HCT116 (cell line): ENCODE results near the gene MAML2. TPM values are rescaled to one million over a fixed set of nuclear protein-coding genes. Genes with fewer than 3 reads are reported as not detected.

ENCODE experiments used
- ATAC-seq: fragments of 200-7000 bp; cut with Tn5 transposase; 2 replicates; pipeline ENCODE4 v1.9.1; 2020; ENCODE audit warnings: mild to moderate bottlenecking, moderate library complexity
- BruUV-seq: library from RNA; stranded (reverse); fragments of 400-500 nt; replicated peaks from 2 replicates; lab custom pipeline; 2021; lab: Mats Ljungman, UMichigan
- CTCF ChIA-PET: fragments of 300-600 bp; sonication (Branson Sonifier 250); formaldehyde crosslinking; loops from one replicate; lab custom pipeline; 2021; ENCODE audit warnings: antibody characterized with exemption; lab: Charles Lee
- POLR2A ChIA-PET: fragments of 300-600, 350-600 bp; sonication (Branson Sonifier 250); formaldehyde crosslinking; loops from one replicate; lab custom pipeline; 2021; ENCODE audit warnings: antibody characterized with exemption; lab: Charles Lee
- RAD21 ChIA-PET, 2 experiments: fragments of 300-600 bp; sonication (Branson Sonifier 250); formaldehyde crosslinking; loops; one replicate each; lab custom pipeline; 2023; ENCODE audit warnings: low total read pairs in 2 of 2; ENCODE audit not compliant: uncharacterized antibody in 2 of 2, unreplicated experiment in 2 of 2, low non-redundant PET in 1 of 2; lab: Charles Lee
- DNase-seq: peaks from one replicate; pipeline ENCODE4 v3.0.0-alpha.2; 2010; ENCODE audit warnings: low read depth, low spot score
- H2AFZ ChIP-seq: fragments of 200-600 bp; shearing (Covaris generic), sonication (generic); 2 replicates; pipeline ENCODE4 v1.6.1; 2017; ENCODE audit warnings: low read depth, mixed run types, mixed read lengths, antibody characterized with exemption, low read length; ENCODE audit not compliant: poor library complexity, severe bottlenecking
- H3K27ac ChIP-seq: 2 replicates; pipeline ENCODE4 v1.5.1; 2012; ENCODE audit warnings: low read depth, low read length
- H3K27me3 ChIP-seq: fragments of 200-600 bp; sonication (generic); 2 replicates; pipeline ENCODE4 v1.6.1; 2016; ENCODE audit warnings: mixed run types, low read length, mixed read lengths; ENCODE audit not compliant: insufficient read depth
- H3K36me3 ChIP-seq, 2 experiments: fragments of 200-500 bp in 1 of 2; fragments of 200-600 bp in 1 of 2; sonication (Bioruptor generic) in 1 of 2; sonication (generic) in 1 of 2; 2 replicates each; pipeline versions ENCODE4 v1.5.1 to v1.6.1; 2014 to 2016; ENCODE audit warnings: low read length in 2 of 2, inconsistent platforms in 1 of 2, mixed read lengths in 1 of 2, mixed run types in 1 of 2; ENCODE audit not compliant: insufficient read depth in 2 of 2, control insufficient read depth in 1 of 2
- H3K4me1 ChIP-seq, 2 experiments: fragments of 200-600 bp in 1 of 2; sonication (generic) in 1 of 2; 2 replicates each; pipeline versions ENCODE4 v1.5.1 to v1.6.1; 2012 to 2017; ENCODE audit warnings: low read length in 2 of 2, inconsistent platforms in 1 of 2, mild to moderate bottlenecking in 1 of 2, mixed read lengths in 1 of 2, mixed run types in 1 of 2, moderate library complexity in 1 of 2; ENCODE audit not compliant: insufficient read depth in 2 of 2, control insufficient read depth in 1 of 2
- H3K4me2 ChIP-seq: fragments of 200-600 bp; sonication (generic); 2 replicates; pipeline ENCODE4 v1.6.1; 2017; ENCODE audit warnings: mixed run types, low read length, mixed read lengths
- H3K4me3 ChIP-seq, 2 experiments: fragments of 200-600 bp in 1 of 2; sonication (generic) in 1 of 2; replicated peaks in 1 of 2; 2 replicates each; pipeline ENCODE4 v1.5.1; 2011 to 2016; ENCODE audit warnings: low read length in 2 of 2, control low read depth in 1 of 2, low read depth in 1 of 2, mild to moderate bottlenecking in 1 of 2, mixed read lengths in 1 of 2, mixed run types in 1 of 2
- H3K79me2 ChIP-seq: fragments of 200-600 bp; sonication (generic); 2 replicates; pipeline ENCODE4 v1.6.1; 2017; ENCODE audit warnings: mild to moderate bottlenecking, mixed run types, low read length, moderate library complexity, mixed read lengths; ENCODE audit not compliant: insufficient read depth
- H3K9ac ChIP-seq: fragments of 200-600 bp; sonication (generic); 2 replicates; pipeline ENCODE4 v1.6.1; 2016; ENCODE audit warnings: low read length, mixed read lengths
- H3K9me2 ChIP-seq: fragments of 200-600 bp; sonication (generic), shearing (Covaris generic); 2 replicates; pipeline ENCODE4 v1.6.1; 2017; ENCODE audit warnings: mixed run types, mild to moderate bottlenecking, moderate library complexity; ENCODE audit not compliant: insufficient read depth
- H3K9me3 ChIP-seq, 2 experiments: fragments of 200-500 bp in 1 of 2; fragments of 200-600 bp in 1 of 2; sonication (Bioruptor generic) in 1 of 2; sonication (generic) in 1 of 2; 2 replicates each; pipeline ENCODE4 v1.6.1; 2014 to 2017; ENCODE audit warnings: low read length in 2 of 2, mixed read lengths in 2 of 2, inconsistent platforms in 1 of 2, low read depth in 1 of 2, mild to moderate bottlenecking in 1 of 2, mixed run types in 1 of 2, moderate library complexity in 1 of 2; ENCODE audit not compliant: control insufficient read depth in 1 of 2, insufficient read depth in 1 of 2
- H4K20me1 ChIP-seq: fragments of 200-600 bp; sonication (generic), shearing (Covaris generic); 2 replicates; pipeline ENCODE4 v1.6.1; 2017; ENCODE audit warnings: mixed run types, mild to moderate bottlenecking, moderate library complexity; ENCODE audit not compliant: insufficient read depth
- CEBPB ChIP-seq: IDR thresholded peaks from 2 replicates; pipeline ENCODE4 v1.6.1; 2012; ENCODE audit warnings: low read depth
- EGR1 ChIP-seq: IDR thresholded peaks from 2 replicates; pipeline ENCODE4 v1.6.1; 2012; ENCODE audit warnings: low read depth
- ELF1 ChIP-seq: IDR thresholded peaks from 2 replicates; pipeline ENCODE4 v1.6.1; 2012; ENCODE audit warnings: low read depth, borderline replicate concordance
- EZH2 ChIP-seq: fragments of 200-600 bp; sonication (generic); IDR thresholded peaks from 2 replicates; pipeline ENCODE4 v1.6.1; 2017; ENCODE audit warnings: antibody characterized with exemption, mixed run types
- EZH2phosphoT487 ChIP-seq: fragments of 200-600 bp; IDR thresholded peaks from 2 replicates; pipeline ENCODE4 v1.6.1; 2018; ENCODE audit warnings: antibody characterized with exemption, borderline replicate concordance
- FOSL1 ChIP-seq: IDR thresholded peaks from 2 replicates; pipeline ENCODE4 v1.6.1; 2012; ENCODE audit warnings: low read depth
- POLR2A ChIP-seq: IDR thresholded peaks from 2 replicates; pipeline ENCODE4 v1.7.0; 2011; ENCODE audit warnings: borderline replicate concordance; ENCODE audit not compliant: insufficient read depth, insufficient read length; ENCODE audit errors: extremely low read depth
- POLR2AphosphoS5 ChIP-seq: IDR thresholded peaks from 2 replicates; pipeline ENCODE4 v1.6.1; 2011; ENCODE audit warnings: mild to moderate bottlenecking, low read depth, low read length, moderate library complexity
- RAD21 ChIP-seq: IDR thresholded peaks from 2 replicates; pipeline ENCODE4 v1.6.1; 2012; ENCODE audit warnings: low read depth, mild to moderate bottlenecking
- REST ChIP-seq: IDR thresholded peaks from 2 replicates; pipeline ENCODE4 v1.6.1; 2012; ENCODE audit warnings: low read depth
- SP1 ChIP-seq: IDR thresholded peaks from 2 replicates; pipeline ENCODE4 v1.6.1; 2012; ENCODE audit warnings: low read depth
- ZBTB33 ChIP-seq: IDR thresholded peaks from 2 replicates; pipeline ENCODE4 v1.6.1; 2011; ENCODE audit warnings: mild to moderate bottlenecking, low read length, moderate library complexity; ENCODE audit not compliant: insufficient replicate concordance; ENCODE audit errors: extremely low read depth
- ZNF274 ChIP-seq: fragments of 200-500 bp; sonication (Bioruptor generic); IDR thresholded peaks from 2 replicates; pipeline ENCODE4 v1.6.1; 2014; ENCODE audit warnings: mild to moderate bottlenecking, low read depth, low read length, inconsistent platforms
- intact Hi-C: fragments of 100-400 bp; cut with micrococcal nuclease; formaldehyde crosslinking; loops from 2 replicates; pipeline ENCODE4 v1.10.0; 2022
- total RNA-seq: library from RNA; stranded (reverse); gene quantifications from one replicate; pipeline ENCODE4 v1.2.1, GENCODE V29; 2021; ENCODE audit not compliant: unreplicated experiment

The MAML2 gene
- total RNA-seq, 1 experiment from 2014 or later: 2.6 TPM

GRCh38 chr11:96290631-96291030, 52.4 kb downstream of the MAML2 start:
- ChIA-PET POLR2A (no interaction called here), CTCF (no interaction called here)
- Histone ChIP-seq H3K9ac (no peak overlapping the region), H3K27ac (no peak overlapping the region)
- TF ChIP-seq FOSL1: no peak
- TF ChIP-seq ZBTB33: no peak
- no peak for TF ChIP-seq RAD21
- no peak for TF ChIP-seq ELF1
- no peak for TF ChIP-seq SP1
- TF ChIP-seq POLR2AphosphoS5: no peak
- no peak for TF ChIP-seq REST
- no peak for TF ChIP-seq POLR2A
- TF ChIP-seq CEBPB: no peak
- no peak for TF ChIP-seq EZH2phosphoT487
- no peak for TF ChIP-seq EGR1
- TF ChIP-seq EZH2: no peak
- TF ChIP-seq ZNF274: no peak
- TF ChIP-seq, all 23 proteins: peak for 0
- Histone ChIP-seq H3K9me3 (no peaks in the 10 kb centered on the region), H3K79me2 (no peaks in the 10 kb centered on the region), H3K9me2 (no peaks in the 10 kb centered on the region), H2AFZ (no peak overlapping the region), H3K4me3 (no peak overlapping the region), H3K36me3 (no peaks in the 10 kb centered on the region), H3K4me1 (no peaks in the 10 kb centered on the region), H4K20me1 (no peaks in the 10 kb centered on the region), H3K4me2 (no peak overlapping the region), H3K27me3 (no peaks in the 10 kb centered on the region)
- DNase-seq (no peak), ATAC-seq (no peak)
- intact Hi-C loops: no loop called here
- RAD21 ChIA-PET: no interaction called here
- BruUV-seq: no TSS peak
